ENCODE measurements around the gene KLF15.
A peak's percentile ranks its signal among the peaks of the same experiment; 100 is the strongest.

The KLF15 gene

DNA sequence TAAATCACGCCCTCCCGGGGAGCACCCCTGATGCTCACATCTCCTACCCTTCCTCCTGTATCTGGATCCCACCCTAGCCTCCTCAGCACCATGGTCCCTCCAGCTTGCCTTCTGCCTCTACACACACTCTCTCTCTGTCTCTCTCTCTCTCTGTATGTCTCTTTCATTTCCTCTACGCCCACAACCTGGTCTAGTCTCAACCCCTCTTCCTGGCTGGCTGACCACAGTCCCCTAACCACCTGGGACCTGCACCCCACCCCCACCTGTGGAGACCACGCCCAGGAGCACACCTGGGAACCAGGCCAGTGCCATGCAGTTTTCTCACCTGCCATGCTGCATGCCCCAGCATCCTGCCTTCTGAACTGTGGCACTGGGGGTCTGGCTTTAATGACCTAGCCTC lies 33.5 kb upstream of the KLF15 start:
- H3K4me3 ChIP-seq (ENCODE audit: low read depth, low read length): no peak overlapping the region
- no peak for DNase-seq (ENCODE audit: low read depth)
- TF ChIP-seq POLR2A (IDR thresholded peaks at IDR 0.05; ENCODE audit: extremely low read depth, insufficient read length) (no peak), MYC (IDR thresholded peaks at IDR 0.05; ENCODE audit: low read depth, low read length) (no peak)
- TF ChIP-seq, protein P1, sequence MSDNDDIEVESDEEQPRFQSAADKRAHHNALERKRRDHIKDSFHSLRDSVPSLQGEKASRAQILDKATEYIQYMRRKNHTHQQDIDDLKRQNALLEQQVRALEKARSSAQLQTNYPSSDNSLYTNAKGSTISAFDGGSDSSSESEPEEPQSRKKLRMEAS (IDR thresholded peaks at IDR 0.05; ENCODE audit: low read depth, low read length): no peak
- TF ChIP-seq, protein P2, sequence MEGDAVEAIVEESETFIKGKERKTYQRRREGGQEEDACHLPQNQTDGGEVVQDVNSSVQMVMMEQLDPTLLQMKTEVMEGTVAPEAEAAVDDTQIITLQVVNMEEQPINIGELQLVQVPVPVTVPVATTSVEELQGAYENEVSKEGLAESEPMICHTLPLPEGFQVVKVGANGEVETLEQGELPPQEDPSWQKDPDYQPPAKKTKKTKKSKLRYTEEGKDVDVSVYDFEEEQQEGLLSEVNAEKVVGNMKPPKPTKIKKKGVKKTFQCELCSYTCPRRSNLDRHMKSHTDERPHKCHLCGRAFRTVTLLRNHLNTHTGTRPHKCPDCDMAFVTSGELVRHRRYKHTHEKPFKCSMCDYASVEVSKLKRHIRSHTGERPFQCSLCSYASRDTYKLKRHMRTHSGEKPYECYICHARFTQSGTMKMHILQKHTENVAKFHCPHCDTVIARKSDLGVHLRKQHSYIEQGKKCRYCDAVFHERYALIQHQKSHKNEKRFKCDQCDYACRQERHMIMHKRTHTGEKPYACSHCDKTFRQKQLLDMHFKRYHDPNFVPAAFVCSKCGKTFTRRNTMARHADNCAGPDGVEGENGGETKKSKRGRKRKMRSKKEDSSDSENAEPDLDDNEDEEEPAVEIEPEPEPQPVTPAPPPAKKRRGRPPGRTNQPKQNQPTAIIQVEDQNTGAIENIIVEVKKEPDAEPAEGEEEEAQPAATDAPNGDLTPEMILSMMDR (IDR thresholded peaks at IDR 0.05; ENCODE audit: low read depth, low read length): no peak

DNA sequence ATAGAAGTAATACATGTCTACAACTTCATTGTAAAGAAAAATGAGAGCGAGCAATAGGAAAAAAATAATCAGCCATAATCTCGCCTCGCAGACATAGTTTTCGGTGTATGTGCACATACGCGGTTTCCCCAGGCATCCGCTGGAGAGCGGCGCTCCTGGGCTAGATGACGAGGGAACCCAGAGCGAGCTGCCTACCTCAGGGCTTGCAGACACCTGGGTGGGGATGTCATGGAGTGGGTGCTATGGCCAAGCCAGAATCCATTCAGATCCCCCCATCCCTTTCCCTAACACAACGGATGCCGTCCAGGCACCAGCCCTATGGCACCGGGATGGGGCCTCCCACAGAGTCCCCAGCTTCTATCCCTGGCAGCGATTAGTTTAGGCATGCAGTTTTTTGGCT lies 33.0 kb upstream of the KLF15 start:
- H3K4me3 ChIP-seq (ENCODE audit: low read depth, low read length): no peak overlapping the region
- TF ChIP-seq MYC (IDR thresholded peaks at IDR 0.05; ENCODE audit: low read depth, low read length): no peak
- TF ChIP-seq, protein P2 (IDR thresholded peaks at IDR 0.05; ENCODE audit: low read depth, low read length): no peak
- no peak for TF ChIP-seq POLR2A (IDR thresholded peaks at IDR 0.05; ENCODE audit: extremely low read depth, insufficient read length)
- TF ChIP-seq, protein P1 (IDR thresholded peaks at IDR 0.05; ENCODE audit: low read depth, low read length): no peak
- DNase-seq (ENCODE audit: low read depth): no peak

DNA sequence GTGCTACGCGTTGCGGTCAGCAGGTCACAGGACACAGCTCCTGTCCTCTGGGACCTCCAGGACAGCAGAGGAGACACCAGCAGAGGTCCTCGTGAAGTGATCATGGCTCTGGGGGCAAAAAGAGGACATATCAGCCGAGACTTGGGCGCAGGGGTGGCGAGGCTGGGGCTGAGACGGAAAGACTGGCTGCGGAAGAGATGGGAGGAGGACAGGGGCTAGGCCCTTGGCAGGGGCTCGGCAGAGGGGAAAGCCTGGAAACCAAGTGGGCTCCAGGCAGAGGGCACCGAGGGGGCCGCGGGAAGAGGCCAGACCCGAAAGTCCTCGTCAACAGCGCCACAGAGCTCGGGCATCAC lies 32.6 kb upstream of the KLF15 start:
- TF ChIP-seq MYC (IDR thresholded peaks at IDR 0.05; ENCODE audit: low read depth, low read length): no peak
- no peak for TF ChIP-seq POLR2A (IDR thresholded peaks at IDR 0.05; ENCODE audit: extremely low read depth, insufficient read length)
- TF ChIP-seq, protein P2 (IDR thresholded peaks at IDR 0.05; ENCODE audit: low read depth, low read length): no peak
- TF ChIP-seq, protein P1 (IDR thresholded peaks at IDR 0.05; ENCODE audit: low read depth, low read length): no peak
- peak; percentile 18 for DNase-seq (ENCODE audit: low read depth)
- H3K4me3 ChIP-seq (ENCODE audit: low read depth, low read length): no peak overlapping the region

DNA sequence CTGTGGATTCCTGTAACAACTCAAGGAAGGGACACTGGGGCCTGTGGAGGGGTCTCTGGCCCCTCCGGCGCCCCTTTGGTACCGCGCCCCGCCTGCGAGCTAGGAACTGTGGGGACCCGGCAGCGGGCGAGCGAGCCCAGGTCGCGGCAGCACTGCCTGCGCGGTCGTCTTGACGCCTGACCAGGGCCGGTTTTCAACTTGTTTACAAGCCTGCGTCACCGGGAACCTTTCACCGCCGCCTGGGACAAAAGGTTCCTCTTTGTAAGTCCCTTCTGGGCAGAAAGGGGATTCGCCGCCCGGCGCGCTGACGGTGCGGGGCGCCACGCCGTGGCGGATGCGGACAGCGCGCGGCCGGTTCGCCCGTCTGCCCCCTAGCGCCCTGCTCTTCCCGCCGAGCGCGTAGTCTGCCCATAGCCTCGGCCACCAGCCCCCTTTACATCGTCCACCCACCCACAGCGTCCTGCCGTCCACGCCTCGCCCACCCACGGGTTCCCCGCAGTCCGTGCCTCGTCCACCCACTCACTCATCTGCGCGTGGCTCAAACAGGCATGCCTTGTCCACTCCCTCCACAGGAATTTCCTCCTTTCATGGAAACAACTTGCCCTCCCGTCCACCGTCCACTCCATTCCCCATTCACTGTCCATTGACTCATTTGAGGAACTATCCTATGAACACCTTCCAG lies 32.0 kb upstream of the KLF15 start:
- DNase-seq (ENCODE audit: low read depth): peak; percentile 95
- H3K4me3 ChIP-seq (ENCODE audit: low read depth, low read length): no peak overlapping the region
- TF ChIP-seq POLR2A (IDR thresholded peaks at IDR 0.05; ENCODE audit: extremely low read depth, insufficient read length): no peak
- TF ChIP-seq, protein P1 (IDR thresholded peaks at IDR 0.05; ENCODE audit: low read depth, low read length): peak; percentile 39; the same call in 1 of the 2 replicates
- no peak for TF ChIP-seq MYC (IDR thresholded peaks at IDR 0.05; ENCODE audit: low read depth, low read length)
- TF ChIP-seq, protein P2 (IDR thresholded peaks at IDR 0.05; ENCODE audit: low read depth, low read length): peak; percentile 84

DNA sequence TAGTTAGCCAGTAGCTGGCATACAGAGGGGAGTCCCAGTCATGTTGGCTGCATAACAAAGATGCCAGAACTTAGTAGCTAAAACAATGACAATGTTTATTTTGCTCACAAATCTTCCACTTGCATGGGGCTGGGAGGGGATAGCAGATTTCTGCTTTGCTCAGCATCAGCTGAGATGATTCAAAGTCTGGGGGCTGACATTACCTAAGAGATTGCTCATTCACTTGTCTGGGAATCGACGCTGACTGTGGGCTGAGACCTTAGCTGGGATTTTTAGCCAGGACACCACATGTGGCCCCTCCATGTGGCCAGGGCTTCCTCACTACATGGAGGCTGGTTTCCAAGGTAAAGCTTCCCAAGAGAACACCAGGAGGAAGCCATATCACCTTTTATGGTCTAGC lies 24.8 kb upstream of the KLF15 start:
- no peak overlapping the region for H3K4me3 ChIP-seq (ENCODE audit: low read depth, low read length)
- no peak for DNase-seq (ENCODE audit: low read depth)
- TF ChIP-seq, protein P2 (IDR thresholded peaks at IDR 0.05; ENCODE audit: low read depth, low read length): no peak
- TF ChIP-seq, protein P1 (IDR thresholded peaks at IDR 0.05; ENCODE audit: low read depth, low read length): no peak
- TF ChIP-seq POLR2A (IDR thresholded peaks at IDR 0.05; ENCODE audit: extremely low read depth, insufficient read length) (no peak), MYC (IDR thresholded peaks at IDR 0.05; ENCODE audit: low read depth, low read length) (no peak)

All from NB4 (cell line).